OCI-LY1 (cell line): ENCODE measurements around the gene YIF1B.

Experiments used
- EZH2 ChIP-seq: fragments of 200-600 bp; sonication (generic), shearing (Covaris generic); IDR thresholded peaks from 2 replicates; pipeline ENCODE4 v1.8.0; 2017; ENCODE audit warnings: borderline replicate concordance, mixed run types, mild to moderate bottlenecking, antibody characterized with exemption, low read length, moderate library complexity, mixed read lengths
- TF ChIP-seq, protein P1 (sequence below): fragments of 200-600 bp; sonication (generic), shearing (Covaris generic); IDR thresholded peaks from 2 replicates; pipeline ENCODE4 v1.5.1; 2017; ENCODE audit warnings: mild to moderate bottlenecking, antibody characterized with exemption, low read length, moderate library complexity, mixed read lengths

DNA sequence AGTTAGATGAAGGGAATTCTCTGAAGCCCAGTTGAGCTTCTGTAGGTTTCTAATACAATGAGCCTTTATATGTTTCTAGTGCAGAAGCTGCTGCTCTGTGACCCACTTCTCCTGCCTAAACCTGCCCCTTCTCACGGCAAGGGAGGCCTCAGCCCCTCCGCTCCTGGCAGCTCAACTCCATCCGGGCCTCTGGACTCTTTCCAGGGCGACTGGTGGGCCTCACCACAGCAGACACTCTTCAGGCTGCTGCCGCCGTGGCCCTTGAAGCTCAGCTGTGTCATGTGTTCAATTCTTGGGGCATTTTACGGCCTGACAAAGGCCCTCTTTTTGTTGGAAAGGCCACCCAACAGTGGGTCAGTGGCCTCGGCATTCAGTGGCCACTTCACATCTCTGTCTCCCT, 21.7 kb downstream of the YIF1B start:
- TF ChIP-seq, protein P1, sequence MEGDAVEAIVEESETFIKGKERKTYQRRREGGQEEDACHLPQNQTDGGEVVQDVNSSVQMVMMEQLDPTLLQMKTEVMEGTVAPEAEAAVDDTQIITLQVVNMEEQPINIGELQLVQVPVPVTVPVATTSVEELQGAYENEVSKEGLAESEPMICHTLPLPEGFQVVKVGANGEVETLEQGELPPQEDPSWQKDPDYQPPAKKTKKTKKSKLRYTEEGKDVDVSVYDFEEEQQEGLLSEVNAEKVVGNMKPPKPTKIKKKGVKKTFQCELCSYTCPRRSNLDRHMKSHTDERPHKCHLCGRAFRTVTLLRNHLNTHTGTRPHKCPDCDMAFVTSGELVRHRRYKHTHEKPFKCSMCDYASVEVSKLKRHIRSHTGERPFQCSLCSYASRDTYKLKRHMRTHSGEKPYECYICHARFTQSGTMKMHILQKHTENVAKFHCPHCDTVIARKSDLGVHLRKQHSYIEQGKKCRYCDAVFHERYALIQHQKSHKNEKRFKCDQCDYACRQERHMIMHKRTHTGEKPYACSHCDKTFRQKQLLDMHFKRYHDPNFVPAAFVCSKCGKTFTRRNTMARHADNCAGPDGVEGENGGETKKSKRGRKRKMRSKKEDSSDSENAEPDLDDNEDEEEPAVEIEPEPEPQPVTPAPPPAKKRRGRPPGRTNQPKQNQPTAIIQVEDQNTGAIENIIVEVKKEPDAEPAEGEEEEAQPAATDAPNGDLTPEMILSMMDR: no peak
- no peak for TF ChIP-seq EZH2
